GM21528 (cell line): ENCODE data around the gene TSPAN31.
"Not testable (repeated sequence)": the region's sequence is repeated elsewhere in the genome, so short reads cannot be mapped to it uniquely, and the experiment has no call there.

Experiments
- ATAC-seq: cut with Tn5 transposase; IDR thresholded peaks from one replicate; pipeline ENCODE4 v1.9.1; 2021; ENCODE audit warnings: mild to moderate bottlenecking, moderate library complexity; ENCODE audit not compliant: unreplicated experiment, low FRiP score

Gene TSPAN31, protein sequence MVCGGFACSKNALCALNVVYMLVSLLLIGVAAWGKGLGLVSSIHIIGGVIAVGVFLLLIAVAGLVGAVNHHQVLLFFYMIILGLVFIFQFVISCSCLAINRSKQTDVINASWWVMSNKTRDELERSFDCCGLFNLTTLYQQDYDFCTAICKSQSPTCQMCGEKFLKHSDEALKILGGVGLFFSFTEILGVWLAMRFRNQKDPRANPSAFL

DNA sequence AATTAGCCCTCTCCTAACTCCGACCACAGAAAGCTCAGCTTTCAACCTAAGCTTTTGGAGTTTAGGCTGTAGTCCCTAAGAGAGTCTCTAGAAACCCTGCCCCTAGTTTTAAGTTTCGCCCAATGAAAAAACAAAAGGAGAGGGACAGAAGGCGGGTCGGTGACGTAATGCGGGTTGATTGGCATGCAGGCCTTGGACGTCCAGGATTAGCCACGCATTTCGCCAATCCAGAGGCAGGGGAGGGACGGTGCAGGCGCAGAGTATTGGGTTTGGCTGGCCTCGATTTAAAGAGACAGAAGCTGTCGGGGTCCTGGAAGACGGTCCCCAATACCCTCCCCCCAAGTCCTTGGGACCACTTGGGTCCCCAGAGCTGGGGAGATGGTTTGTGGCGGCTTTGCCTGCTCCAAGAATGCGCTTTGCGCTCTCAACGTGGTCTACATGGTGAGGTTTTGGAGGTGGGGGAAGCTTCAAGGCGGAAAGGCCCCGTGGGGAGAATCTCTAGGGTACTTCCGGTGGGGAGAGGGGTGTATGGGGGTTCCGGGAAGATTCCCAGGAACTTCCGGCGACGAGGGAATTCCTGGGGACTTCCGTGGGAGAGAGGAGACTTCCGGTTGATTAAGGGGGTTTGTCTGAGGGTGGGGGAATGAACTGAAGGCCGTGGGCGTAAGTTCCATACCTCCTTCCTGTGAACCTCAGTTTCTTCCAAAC, at the start of gene TSPAN31:
TSPAN31 (plus strand) TSS at position 263 of the 708 bp plus-strand sequence; CDS start at position 379, 116 bp downstream.
- ATAC-seq: peak; percentile 80

DNA sequence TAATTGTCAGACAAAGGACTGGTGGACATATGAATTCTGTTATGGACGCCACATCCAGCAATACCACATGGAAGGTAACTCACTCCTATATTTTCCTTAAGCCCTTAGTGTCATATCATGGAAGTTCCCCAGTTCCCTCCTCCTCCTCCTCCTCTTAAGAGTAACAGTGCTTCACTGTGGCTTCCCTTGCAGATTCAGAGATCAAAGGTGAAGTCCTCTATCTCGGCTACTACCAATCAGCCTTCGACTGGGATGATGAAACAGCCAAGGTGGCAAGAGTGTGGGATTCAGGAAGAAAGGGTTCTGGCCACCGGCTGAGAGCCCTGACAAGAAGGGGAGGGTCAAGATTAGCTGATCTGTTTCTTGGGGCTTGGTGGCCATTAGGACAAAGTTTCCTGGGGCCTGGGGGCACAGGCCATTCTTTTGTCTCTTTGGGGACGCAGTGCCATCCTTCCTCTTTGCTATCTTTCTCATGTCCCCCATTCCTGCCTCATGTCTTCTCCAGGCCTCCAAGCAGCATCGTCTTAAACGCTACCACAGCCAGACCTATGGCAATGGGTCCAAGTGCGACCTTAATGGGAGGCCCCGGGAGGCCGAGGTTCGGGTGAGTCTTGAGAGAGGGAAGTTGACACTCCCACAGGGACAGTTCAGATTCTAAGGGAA, 48.9 kb upstream of the TSPAN31 start:
- ATAC-seq: no peak

DNA sequence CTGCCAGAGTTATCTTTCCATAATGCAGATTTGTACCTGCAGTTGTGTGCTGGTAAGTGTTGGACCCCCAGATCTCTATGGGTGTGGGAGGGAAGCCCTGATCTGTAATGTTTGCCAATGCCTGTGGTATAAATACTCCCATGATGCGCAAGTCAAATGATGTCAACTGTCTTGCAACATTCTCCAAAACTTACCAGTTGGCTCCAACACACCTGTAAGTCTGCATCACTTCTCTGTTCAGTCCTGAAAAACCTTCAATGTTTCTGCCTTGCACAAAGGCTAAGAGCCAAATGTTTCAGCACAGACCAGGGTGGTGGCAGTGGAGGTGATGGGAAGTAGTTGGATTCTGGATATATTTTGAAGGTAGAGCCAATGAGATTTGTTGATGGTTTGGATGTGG, 47.8 kb upstream of the TSPAN31 start:
- no peak for ATAC-seq

DNA sequence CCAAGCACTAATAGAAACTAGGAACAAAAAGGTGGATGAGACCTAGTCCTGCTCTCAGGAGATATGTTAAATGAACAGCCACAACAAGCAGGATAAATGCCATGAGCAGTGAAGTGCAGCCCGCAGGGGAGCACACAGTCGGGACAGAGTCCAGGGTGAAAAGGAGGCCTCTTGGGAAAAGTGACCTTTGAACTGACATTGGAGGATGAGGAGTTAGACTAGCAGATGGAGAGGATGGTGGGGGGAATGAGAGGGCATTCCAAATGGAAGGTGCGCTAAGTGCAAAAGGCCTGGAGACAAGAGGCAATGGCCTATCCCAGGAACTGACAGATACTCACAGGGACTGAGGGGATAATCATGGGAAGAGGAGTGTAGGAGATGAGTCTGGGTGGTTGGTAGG, 46.4 kb upstream of the TSPAN31 start:
- ATAC-seq: no peak

DNA sequence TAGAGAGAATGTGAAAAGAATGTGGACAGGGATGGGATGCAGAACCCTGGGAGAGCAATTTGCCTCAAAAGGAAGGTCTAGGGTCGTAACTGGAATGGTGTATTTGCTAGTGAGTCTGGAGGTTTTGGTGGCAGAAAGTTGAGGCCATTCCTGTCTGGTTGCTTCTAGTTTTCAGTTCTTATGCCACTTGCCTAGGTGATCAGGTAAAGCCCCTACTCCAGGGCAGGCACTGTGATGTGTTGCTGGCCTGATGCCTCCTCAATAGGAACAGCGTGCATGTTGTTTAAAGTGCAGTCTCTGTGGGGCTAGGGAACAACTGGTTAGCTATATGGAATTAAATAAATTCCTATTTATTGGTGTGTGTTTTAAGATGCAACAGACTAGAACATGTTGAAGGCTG, 44.5 kb upstream of the TSPAN31 start:
- no peak for ATAC-seq

DNA sequence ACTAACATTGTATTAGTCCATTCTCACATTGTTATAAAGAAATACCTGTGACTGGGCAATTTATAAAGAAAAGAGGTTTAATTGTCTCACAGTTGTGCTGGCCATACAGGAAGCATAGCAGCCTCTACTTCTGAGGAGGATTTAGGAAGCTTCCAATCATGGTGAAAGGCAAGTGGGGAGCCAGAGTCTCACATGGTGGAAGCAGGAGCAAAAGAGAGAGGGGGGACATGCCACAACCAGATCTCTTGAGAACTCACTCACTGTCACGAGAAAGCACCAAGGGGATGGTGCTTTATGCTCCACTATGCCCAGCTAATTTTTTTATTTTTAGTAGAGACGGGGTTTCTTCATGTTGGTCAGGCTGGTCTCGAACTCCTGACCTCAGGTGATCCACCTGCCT, 37.6 kb upstream of the TSPAN31 start:
- ATAC-seq: no peak

DNA sequence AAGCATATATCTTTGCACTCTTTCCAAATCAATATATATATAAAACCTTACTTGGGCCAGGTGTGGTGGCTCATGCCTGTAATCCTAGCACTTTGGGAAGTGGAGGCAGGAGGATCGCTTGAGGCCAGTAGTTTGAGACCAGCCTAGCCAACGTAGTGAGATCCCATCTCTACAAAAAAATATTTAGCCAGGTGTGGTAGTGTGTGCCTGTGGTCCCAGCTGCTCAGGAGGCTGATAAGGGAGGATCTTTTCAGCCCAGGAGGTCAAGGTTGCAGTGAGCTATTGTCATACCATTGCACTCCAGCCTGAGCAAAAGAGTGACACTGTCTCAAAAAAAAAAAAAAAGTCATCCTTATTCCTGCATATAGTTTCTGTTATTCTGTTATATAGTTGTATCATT, 36.5 kb upstream of the TSPAN31 start:
- ATAC-seq: no peak

DNA sequence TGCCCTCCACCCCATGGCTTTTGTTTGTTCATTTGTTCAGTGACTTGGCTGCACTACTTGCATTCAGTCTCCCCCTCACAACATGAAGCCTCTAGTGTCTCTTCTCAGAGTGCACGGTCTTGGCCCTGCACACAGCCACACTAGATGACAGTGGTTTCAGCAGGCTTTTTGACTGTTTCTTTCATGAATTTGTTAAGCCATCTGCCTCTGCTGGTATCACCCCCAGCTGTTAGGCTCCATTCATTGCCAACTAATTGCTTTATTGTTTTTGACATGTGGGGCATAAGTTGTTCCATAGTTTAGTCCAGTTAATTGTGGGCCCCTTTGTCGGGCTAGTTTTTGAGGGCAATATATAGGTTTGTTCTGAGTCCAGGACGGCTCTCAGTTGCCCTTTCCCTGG, 32.1 kb upstream of the TSPAN31 start:
- no peak for ATAC-seq

DNA sequence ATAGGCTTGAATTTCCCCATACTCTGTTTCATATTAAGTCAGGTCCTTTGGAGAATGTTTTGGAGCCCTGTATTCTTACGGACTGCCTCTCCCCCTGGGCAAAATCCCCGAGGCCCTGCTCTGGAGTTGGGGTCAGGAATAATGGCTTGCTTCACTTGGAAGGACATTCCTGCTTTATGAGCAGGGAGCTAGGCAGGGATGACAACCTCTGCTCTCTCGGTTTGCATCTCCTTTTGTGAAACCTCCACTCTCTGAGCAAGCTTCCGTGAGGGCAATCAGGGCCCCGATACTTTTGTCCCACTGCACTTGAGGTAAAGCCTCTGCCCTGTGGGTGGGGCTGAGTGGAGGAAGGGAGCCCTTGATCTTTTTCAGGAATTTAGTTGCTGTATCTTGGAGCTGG, 31.6 kb upstream of the TSPAN31 start:
- ATAC-seq: no peak

DNA sequence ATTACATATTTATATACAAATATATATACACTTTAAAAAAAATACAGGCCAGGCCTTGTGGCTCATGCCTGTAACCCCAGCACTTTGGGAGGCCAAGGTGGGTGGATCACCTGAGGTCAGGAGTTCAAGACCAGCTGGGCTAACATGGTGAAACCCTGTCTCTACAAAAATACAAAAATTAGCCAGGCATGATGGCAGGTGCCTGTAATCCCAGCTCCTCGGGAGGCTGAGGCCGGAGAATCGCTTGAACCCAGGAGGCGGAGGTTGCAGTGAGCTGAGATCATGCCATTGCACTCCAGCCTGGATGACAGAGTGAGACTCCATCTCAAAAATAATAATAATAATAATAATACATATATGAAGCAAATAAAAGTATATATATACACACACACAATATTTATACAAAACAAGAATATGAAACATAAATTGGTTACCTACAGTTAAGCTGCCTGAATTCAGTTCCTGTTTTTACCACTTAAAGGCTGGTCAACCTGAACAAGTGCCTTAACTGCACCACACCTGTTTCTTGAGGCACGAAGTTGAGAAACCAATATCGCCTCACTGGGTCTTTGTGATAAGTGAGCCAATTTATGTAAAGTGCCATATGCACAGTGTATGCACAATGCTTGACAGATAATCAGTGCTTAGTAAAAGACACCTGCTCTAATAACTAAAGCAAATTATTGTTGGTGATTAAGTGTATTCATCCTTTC, 29.6 kb upstream of the TSPAN31 start:
- not testable (repeated sequence) for ATAC-seq

DNA sequence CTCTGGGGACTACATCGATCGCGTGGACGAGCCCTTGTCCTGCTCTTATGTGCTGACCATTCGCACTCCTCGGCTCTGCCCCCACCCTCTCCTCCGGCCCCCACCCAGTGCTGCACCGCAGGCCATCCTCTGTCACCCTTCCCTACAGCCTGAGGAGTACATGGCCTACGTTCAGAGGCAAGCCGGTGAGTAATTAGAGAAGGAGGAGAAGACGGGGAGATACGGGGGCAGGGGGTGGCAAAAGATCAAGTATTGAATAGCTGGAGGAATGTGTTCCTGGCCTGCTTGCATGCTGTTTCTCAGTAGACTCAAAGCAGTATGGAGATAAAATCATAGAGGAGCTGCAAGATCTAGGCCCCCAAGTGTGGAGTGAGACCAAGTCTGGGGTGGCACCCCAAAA, 29.1 kb upstream of the TSPAN31 start:
- no peak for ATAC-seq

DNA sequence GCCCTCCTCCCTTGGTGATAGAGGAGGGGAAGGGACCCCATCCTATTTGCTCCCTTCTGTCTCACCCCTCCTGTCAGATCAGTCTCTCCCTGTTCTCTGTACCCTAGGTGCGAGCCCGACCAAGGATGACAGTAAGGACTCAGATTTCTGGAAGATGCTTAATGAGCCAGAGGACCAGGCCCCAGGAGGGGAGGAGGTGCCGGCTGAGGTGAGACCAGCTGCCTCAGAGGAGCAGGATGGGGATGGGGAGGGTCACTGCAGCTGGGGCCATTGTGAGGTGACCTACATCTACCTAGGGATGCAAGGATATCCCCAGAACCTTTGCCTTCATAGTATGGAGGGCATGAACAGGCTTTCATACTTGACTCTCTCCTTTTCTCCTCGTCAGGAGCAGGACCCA, 28.5 kb upstream of the TSPAN31 start:
- no peak for ATAC-seq

DNA sequence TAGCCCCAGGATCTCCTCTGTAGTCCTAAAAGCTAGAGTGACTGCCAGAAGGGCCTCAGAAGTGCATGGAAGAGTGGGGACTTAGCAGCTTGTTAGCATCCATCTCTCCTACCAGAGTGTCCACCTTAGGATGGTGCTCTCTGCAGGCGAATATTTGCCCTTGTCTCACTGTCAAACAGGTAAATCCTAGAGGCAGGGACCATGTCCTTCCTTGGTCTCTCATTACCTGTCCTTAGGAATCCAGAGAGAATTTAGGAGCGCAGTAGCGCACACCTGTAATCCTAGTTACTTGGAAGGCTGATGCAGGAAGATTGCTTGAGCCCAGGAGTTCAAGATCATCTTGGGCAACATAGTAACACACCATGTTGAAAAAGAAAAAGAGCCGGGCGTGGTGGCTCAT, 27.7 kb upstream of the TSPAN31 start:
- no peak for ATAC-seq

DNA sequence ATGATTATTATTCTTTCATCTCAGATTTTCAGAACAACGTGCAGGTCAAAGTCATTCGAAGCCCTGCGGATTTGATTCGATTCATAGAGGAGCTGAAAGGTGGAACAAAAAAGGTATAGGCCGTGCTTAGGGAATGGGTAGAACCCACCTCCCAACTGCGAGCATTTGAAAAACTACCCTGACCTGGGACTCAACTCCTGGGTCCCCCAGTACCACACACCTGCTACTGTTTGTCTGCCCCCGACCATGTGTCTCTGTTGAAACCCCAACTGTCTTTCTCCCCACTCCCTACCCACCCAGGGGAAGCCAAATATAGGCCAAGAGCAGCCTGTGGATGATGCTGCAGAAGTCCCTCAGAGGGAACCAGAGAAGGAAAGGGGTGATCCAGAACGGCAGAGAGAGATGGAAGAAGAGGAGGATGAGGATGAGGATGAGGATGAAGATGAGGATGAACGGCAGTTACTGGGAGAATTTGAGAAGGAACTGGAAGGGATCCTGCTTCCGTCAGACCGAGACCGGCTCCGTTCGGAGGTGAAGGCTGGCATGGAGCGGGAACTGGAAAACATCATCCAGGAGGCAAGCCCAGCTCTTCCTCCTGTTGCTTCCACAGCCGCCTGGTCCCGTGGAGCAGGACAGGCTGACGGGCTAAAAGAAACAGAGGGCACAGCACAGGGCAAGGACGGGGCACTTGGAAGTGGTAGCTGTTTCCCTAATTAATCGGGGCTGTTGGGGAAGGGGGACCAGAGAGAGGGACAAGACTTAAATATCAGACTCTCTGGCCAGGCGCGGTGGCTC, 26.8 kb upstream of the TSPAN31 start:
- ATAC-seq: no peak

DNA sequence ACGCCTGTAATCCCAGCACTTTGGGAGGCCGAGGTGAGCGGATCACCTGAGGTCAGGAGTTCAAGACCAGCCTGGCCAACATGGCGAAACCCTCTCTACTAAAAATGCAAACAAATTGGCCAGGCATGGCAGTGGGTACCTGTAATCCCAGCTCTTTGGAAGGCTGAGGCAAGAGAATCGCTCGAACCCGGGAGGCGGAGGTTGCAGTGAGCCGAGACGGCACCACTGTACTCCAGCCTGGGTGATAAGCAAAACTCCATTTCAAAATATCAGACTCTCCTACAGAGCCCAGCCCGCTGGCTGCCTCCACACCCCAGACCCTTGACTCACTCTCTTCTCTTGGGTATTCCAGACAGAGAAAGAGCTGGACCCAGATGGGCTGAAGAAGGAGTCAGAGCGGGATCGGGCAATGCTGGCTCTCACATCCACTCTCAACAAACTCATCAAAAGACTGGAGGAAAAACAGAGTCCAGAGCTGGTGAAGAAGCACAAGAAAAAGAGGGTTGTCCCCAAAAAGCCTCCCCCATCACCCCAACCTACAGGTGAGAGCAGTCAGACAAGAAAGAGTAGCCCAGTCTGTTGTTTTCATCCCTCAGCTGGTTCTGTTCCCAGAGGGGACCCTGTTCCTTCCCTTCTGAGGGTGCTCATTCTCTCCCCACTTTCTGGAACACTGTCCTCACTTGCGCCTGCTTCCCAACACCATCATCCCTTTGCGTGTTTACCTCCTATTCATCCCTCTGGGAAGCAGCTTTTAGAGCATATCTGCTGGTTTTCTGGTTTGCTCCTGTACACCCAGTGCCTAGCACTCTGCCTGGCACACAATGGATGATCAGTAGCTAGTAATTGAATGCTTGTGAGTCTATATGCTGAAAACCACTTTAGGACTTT, 26.0 kb upstream of the TSPAN31 start:
- ATAC-seq: no peak

DNA sequence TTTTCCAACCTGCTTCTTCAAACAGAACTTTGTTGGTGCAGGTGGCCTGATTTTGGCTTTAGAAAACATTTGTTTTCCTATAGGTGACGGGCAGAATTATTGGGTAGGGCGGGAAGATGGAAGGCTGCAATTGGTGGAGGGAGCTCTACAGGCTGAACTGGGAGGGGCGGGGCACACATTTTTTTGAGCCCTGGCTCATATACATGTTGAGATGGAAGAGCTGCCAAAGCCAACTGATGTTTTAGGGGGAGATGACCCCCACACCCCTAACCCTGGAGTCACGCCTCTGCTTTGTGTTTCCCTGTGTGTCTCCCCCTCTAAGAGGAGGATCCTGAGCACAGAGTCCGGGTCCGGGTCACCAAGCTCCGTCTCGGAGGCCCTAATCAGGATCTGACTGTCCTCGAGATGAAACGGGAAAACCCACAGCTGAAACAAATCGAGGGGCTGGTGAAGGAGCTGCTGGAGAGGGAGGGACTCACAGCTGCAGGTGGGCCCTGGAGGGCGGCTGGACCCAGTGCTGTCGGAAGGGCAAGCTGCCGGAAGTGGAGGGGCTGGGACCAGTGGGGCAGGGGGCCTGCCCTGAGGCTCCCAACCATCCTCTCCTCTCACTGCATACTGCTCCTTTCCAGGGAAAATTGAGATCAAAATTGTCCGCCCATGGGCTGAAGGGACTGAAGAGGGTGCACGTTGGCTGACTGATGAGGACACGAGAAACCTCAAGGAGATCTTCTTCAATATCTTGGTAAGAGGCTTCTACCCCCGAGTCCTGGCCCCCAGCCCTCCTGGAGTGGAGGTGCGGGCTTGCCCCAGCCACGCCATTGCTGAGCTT, 24.8 kb upstream of the TSPAN31 start:
- ATAC-seq: no peak

DNA sequence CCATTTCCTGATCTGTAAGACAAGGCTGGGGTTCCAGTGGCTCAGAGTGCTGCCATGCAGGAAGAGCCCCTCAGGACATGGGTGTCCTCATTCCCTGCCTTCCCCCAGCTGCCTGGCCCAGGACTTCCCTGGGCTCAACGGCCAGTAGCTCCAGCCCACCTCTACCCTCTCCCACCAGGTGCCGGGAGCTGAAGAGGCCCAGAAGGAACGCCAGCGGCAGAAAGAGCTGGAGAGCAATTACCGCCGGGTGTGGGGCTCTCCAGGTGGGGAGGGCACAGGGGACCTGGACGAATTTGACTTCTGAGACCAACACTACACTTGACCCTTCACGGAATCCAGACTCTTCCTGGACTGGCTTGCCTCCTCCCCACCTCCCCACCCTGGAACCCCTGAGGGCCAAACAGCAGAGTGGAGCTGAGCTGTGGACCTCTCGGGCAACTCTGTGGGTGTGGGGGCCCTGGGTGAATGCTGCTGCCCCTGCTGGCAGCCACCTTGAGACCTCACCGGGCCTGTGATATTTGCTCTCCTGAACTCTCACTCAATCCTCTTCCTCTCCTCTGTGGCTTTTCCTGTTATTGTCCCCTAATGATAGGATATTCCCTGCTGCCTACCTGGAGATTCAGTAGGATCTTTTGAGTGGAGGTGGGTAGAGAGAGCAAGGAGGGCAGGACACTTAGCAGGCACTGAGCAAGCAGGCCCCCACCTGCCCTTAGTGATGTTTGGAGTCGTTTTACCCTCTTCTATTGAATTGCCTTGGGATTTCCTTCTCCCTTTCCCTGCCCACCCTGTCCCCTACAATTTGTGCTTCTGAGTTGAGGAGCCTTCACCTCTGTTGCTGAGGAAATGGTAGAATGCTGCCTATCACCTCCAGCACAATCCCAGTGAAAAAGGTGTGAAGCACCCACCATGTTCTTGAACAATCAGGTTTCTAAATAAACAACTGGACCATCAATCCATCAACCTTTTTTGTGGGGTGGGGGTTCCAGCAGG, 23.9 kb upstream of the TSPAN31 start:
- ATAC-seq: no peak
